K562 (cell line): Measurements from ENCODE around the gene MVD. TPM values are rescaled to one million over a fixed set of nuclear protein-coding genes. Genes with fewer than 3 reads are reported as not detected.
A peak's percentile ranks its signal among the peaks of the same experiment; 100 is the strongest.

Source experiments
- ATAC-seq: fragments of 200-7000 bp; cut with Tn5 transposase; 3 replicates; pipeline ENCODE4 v1.9.1; 2020; ENCODE audit warnings: moderate library complexity
- BruUV-seq: library from RNA; stranded (reverse); fragments of 400-500 nt; replicated peaks from 2 replicates; lab custom pipeline; 2021; lab: Mats Ljungman, UMichigan
- CTCF ChIA-PET: fragments of 300-600 bp; formaldehyde crosslinking; extraction: SDS; loops from one replicate; lab custom pipeline; 2021; ENCODE audit warnings: low intra/inter-chr PET ratio; lab: Yijun Ruan, JAX
- POLR2A ChIA-PET: fragments of 300-600, 350-650 bp; sonication (Branson Sonifier 250); formaldehyde crosslinking; extraction: SDS; loops from one replicate; lab custom pipeline; 2021; ENCODE audit warnings: antibody characterized with exemption, inconsistent platforms; lab: Yijun Ruan, JAX
- DNase-seq, 4 experiments: peaks; one replicate each; pipeline versions ENCODE4 v3.0.0 to v3.0.0-alpha.2; 2011 to 2018; ENCODE audit warnings: low spot score in 3 of 4, mixed read lengths in 3 of 4; ENCODE audit errors: extremely low read depth in 1 of 4
- FAIRE-seq: peaks from 2 replicates; lab custom pipeline; 2011; peaks lifted over from hg19 to GRCh38; lab: Jason Lieb, UNC
- H2AFZ ChIP-seq: 2 replicates; pipeline ENCODE4 v1.6.0; 2011; ENCODE audit warnings: low read depth, low read length, control low read depth, inconsistent platforms
- H3K27ac ChIP-seq: fragments of 200-600 bp; 3 replicates; pipeline ENCODE4 v1.8.0; 2011; ENCODE audit warnings: low read depth, mild to moderate bottlenecking, control low read depth, inconsistent platforms, low read length, moderate library complexity, mixed read lengths; ENCODE audit errors: extremely low read depth
- H3K27me3 ChIP-seq, 2 experiments: fragments of 300-600 bp in 1 of 2; 2 replicates in 1 of 2; 3 replicates in 1 of 2; pipeline versions ENCODE4 v1.6.0 to v1.8.0; 2011; ENCODE audit warnings: inconsistent platforms in 2 of 2, low read length in 2 of 2, mild to moderate bottlenecking in 1 of 2, mixed read lengths in 1 of 2, moderate library complexity in 1 of 2; ENCODE audit not compliant: control insufficient read depth in 2 of 2, insufficient read depth in 2 of 2
- H3K36me3 ChIP-seq: fragments of 300-600 bp; 3 replicates; pipeline ENCODE4 v1.8.0; 2011; ENCODE audit warnings: mild to moderate bottlenecking, low read length, inconsistent platforms; ENCODE audit not compliant: control insufficient read depth, insufficient read depth
- H3K4me1 ChIP-seq, 2 experiments: fragments of 200-600 bp in 1 of 2; replicated peaks in 1 of 2; 2 replicates in 1 of 2; 3 replicates in 1 of 2; pipeline versions ENCODE4 v1.5.1 to v1.8.0; 2011; ENCODE audit warnings: inconsistent platforms in 2 of 2, low read length in 2 of 2, mild to moderate bottlenecking in 1 of 2, mixed read lengths in 1 of 2, moderate library complexity in 1 of 2; ENCODE audit not compliant: control insufficient read depth in 2 of 2, insufficient read depth in 2 of 2
- H3K4me2 ChIP-seq: 2 replicates; pipeline ENCODE4 v1.6.1; 2011; ENCODE audit warnings: low read length, control low read depth, inconsistent platforms, mixed read lengths; ENCODE audit not compliant: insufficient read depth
- H3K4me3 ChIP-seq: fragments of 200-600 bp; sonication (generic), shearing (Covaris generic); 2 replicates; pipeline ENCODE4 v1.5.1; 2016; ENCODE audit warnings: control low read depth, inconsistent platforms
- H3K79me2 ChIP-seq: fragments of 200-600 bp; 3 replicates; pipeline ENCODE4 v1.8.0; 2011; ENCODE audit warnings: low read length, inconsistent platforms; ENCODE audit not compliant: control insufficient read depth, insufficient read depth
- H3K9ac ChIP-seq, 2 experiments: 2 replicates each; pipeline versions ENCODE4 v1.6.0 to v1.6.1; 2011; ENCODE audit warnings: low read depth in 2 of 2, low read length in 2 of 2, control low read depth in 1 of 2, inconsistent platforms in 1 of 2, mild to moderate bottlenecking in 1 of 2, mixed read lengths in 1 of 2; ENCODE audit not compliant: insufficient read depth in 1 of 2
- H3K9me1 ChIP-seq: one replicate; pipeline ENCODE4 v1.6.0; 2011; ENCODE audit warnings: inconsistent platforms, mild to moderate bottlenecking, low read length, moderate library complexity; ENCODE audit not compliant: control insufficient read depth, insufficient read depth
- H3K9me3 ChIP-seq: replicated peaks from 2 replicates; pipeline ENCODE4 v1.5.1; 2011; ENCODE audit warnings: low read depth, low read length, inconsistent platforms; ENCODE audit not compliant: control insufficient read depth, insufficient read depth
- H4K20me1 ChIP-seq: replicated peaks from 2 replicates; pipeline ENCODE4 v1.6.1; 2011; ENCODE audit warnings: low read length, inconsistent platforms, mixed read lengths; ENCODE audit not compliant: control insufficient read depth, insufficient read depth
- CREB3L1 ChIP-seq: fragments of 450-650 bp; IDR thresholded peaks from 2 replicates; pipeline ENCODE4 v1.6.1; 2014; ENCODE audit warnings: low read depth, mild to moderate bottlenecking, moderate library complexity, borderline replicate concordance
- CTBP1 ChIP-seq: fragments of 450-650 bp; IDR thresholded peaks from 2 replicates; pipeline ENCODE4 v1.6.1; 2016; ENCODE audit warnings: borderline replicate concordance
- FOXK2 ChIP-seq, 2 experiments: fragments of 450-650 bp; IDR thresholded peaks in 1 of 2; conservative IDR thresholded peaks in 1 of 2; 2 replicates each; pipeline ENCODE4 v1.6.1; 2016; ENCODE audit warnings: low read depth in 2 of 2, mild to moderate bottlenecking in 1 of 2
- GATAD2A ChIP-seq: fragments of 450-650 bp; IDR thresholded peaks from 2 replicates; pipeline ENCODE4 v1.6.1; 2017
- KDM2B ChIP-seq: fragments of 250-450 bp; sonication (Bioruptor Pico); IDR thresholded peaks from 2 replicates; pipeline ENCODE4 v1.8.0; 2021; ENCODE audit warnings: mild to moderate bottlenecking, moderate library complexity
- PHF20 ChIP-seq: fragments of 450-650 bp; IDR thresholded peaks from 2 replicates; pipeline ENCODE4 v1.6.1; 2018; ENCODE audit not compliant: partially characterized antibody
- POLR2G ChIP-seq: fragments of 200-400 bp; formaldehyde crosslinking; IDR thresholded peaks from 2 replicates; pipeline ENCODE4 v1.6.1; 2017; ENCODE audit warnings: low read depth, mild to moderate bottlenecking, antibody characterized with exemption, low read length, moderate library complexity
- RB1 ChIP-seq: fragments of 450-650 bp; IDR thresholded peaks from 2 replicates; pipeline ENCODE4 v1.6.1; 2017; ENCODE audit warnings: low read depth, mild to moderate bottlenecking
- RCOR1 ChIP-seq, 2 experiments: IDR thresholded peaks; 2 replicates each; pipeline ENCODE4 v1.6.1; 2012; ENCODE audit warnings: low read depth in 2 of 2, low read length in 2 of 2, borderline replicate concordance in 1 of 2, improper control_type of control experiment in 1 of 2
- SRF ChIP-seq, 2 experiments: fragments of 250-450, 450-650 bp in 1 of 2; sonication (Bioruptor Pico) in 1 of 2; sonication (generic) in 1 of 2; formaldehyde crosslinking; IDR thresholded peaks; 2 replicates each; pipeline versions ENCODE4 v1.5.0 to v1.5.1; 2020 to 2022; ENCODE audit warnings: mild to moderate bottlenecking in 1 of 2, missing genetic modification reagents in 1 of 2
- TAL1 ChIP-seq: fragments of 450-650 bp; IDR thresholded peaks from 2 replicates; pipeline ENCODE4 v1.6.1; 2016; ENCODE audit warnings: mild to moderate bottlenecking
- TFAP4 ChIP-seq: sonication (generic); formaldehyde crosslinking; IDR thresholded peaks from 2 replicates; pipeline ENCODE4 v1.8.0; 2022; ENCODE audit warnings: missing genetic modification reagents, mild to moderate bottlenecking, moderate library complexity, borderline replicate concordance
- ZBTB7A ChIP-seq: IDR thresholded peaks from 2 replicates; pipeline ENCODE4 v1.6.1; 2011; ENCODE audit warnings: low read depth, mild to moderate bottlenecking, low read length, moderate library complexity, borderline replicate concordance; ENCODE audit not compliant: control insufficient read depth
- ZMIZ1 ChIP-seq, 2 experiments: fragments of 150-350 bp in 1 of 2; IDR thresholded peaks; 2 replicates each; pipeline ENCODE4 v1.6.1; 2012 to 2016; ENCODE audit warnings: low read depth in 2 of 2, low read length in 2 of 2, mild to moderate bottlenecking in 1 of 2, moderate library complexity in 1 of 2
- WGBS: fragments of 100-300 bp; shearing (Covaris generic); methylation state at CpG from one replicate; pipeline ENCODE4 v1.1.6; 2016; ENCODE audit warnings: low coverage, mixed read lengths; ENCODE audit not compliant: insufficient coverage; ENCODE audit errors: missing lambda C conversion rate; 5-methylcytosine and 5-hydroxymethylcytosine counted together
- in situ Hi-C: fragments of 300-500 bp; cut with MboI; formaldehyde crosslinking; loops from 4 replicates; pipeline ENCODE4 v1.15.0; 2018; ENCODE audit warnings: inconsistent platforms, mixed read lengths
- intact Hi-C: fragments of 100-400 bp; cut with micrococcal nuclease; formaldehyde crosslinking; loops from 2 replicates; pipeline ENCODE4 v1.14.2; 2022
- polyA plus RNA-seq, 8 experiments: library from polyadenylated mRNA; depleted of rRNA in 4 of 8; stranded (reverse) in 5 of 8; unstranded in 3 of 8; fragments of >200 nt; fragmentation: Nextera tagmentation in 2 of 8; fragmentation: Illumina TruSeq in 1 of 8; extraction: Ambion mirVana in 2 of 8; extraction: Trizol in 1 of 8; gene quantifications; 2 replicates each; pipeline versions ENCODE4 v1.2.1 to v1.2.3, GENCODE V29; 2011 to 2014; ENCODE audit warnings: inconsistent platforms in 1 of 8, missing spikeins in 1 of 8
- total RNA-seq, 7 experiments: library from RNA; depleted of rRNA in 6 of 7; stranded (reverse); fragments of >200 nt in 6 of 7; fragmentation: Illumina TruSeq in 2 of 7; extraction: Trizol in 2 of 7; gene quantifications; 2 replicates each; pipeline versions ENCODE4 v1.2.1 to v1.2.3, GENCODE V29; 2011 to 2021; ENCODE audit warnings: low replicate concordance in 1 of 7

MVD gene
- total and polyA plus RNA-seq, 9 of the 15 experiments (the other 6 are each of a cell fraction or from before 2014, with no cell fraction given) = 12.2 to 141 (median 45.3) TPM

- peaks cover 45 to 80% of the 10 kb centered on the region in 2 experiments for H3K4me1 ChIP-seq
- H3K9me1 ChIP-seq = no peaks in the 10 kb centered on the region
- in situ Hi-C loops (no loop called here), intact Hi-C loops (loop anchor here (5.0 kb wide), 2 partner anchors 61 to 84 kb away; no protein-coding TSS in a partner anchor)
- ATAC-seq (peak; percentile 82), DNase-seq (peak; percentile 98 to 99 (median 99)), FAIRE-seq (peak; percentile 100)
- peak overlapping the region; percentile 40 for H2AFZ ChIP-seq
- no peak overlapping the region; the same call in 1 of the 2 replicates for H3K4me3 ChIP-seq
- peak overlapping the region; percentile 44 for H3K27ac ChIP-seq
- no TSS peak for BruUV-seq
- H3K36me3 ChIP-seq = no peaks in the 10 kb centered on the region
- H4K20me1 ChIP-seq = no peaks in the 10 kb centered on the region; the same call in 1 of the 2 replicates
- no peaks in the 10 kb centered on the region for H3K27me3 ChIP-seq
- ChIA-PET POLR2A (interaction anchor here (1.0 to 2.1 kb wide), 8 partner anchors 13 to 118 kb away, joined by 3 to 9 read pairs (median 6); partner anchors contain the start of gene ZC3H18), CTCF (no interaction called here)
- no peaks in the 10 kb centered on the region for H3K9me3 ChIP-seq
- H3K4me2 ChIP-seq = peak overlapping the region; percentile 74
- H3K9ac ChIP-seq = peak overlapping the region; percentile 47 to 80
- H3K79me2 ChIP-seq = no peaks in the 10 kb centered on the region; the same call in 2 of the 3 replicates
- WGBS = 5% methylated on average over 28 of the region's 28 CpGs
- TF ChIP-seq CTBP1 (peak; percentile 100), PHF20 (peak; percentile 31), TFAP4 (CRISPR knock-in tag) (peak; percentile 92), POLR2G (peak; percentile 45; the same call in 1 of the 2 replicates), RCOR1 (IDR thresholded peaks at IDR 0.05; ENCODE audit: borderline replicate concordance in 1 of 2, low read depth in 2 of 2, low read length in 2 of 2) (peak; percentile 69 to 95; a peak in 3 of 4 replicates), FOXK2 (conservative IDR thresholded peaks at IDR 0.05 in 1 of 2, IDR thresholded peaks at IDR 0.05 in 1 of 2; ENCODE audit: low read depth in 2 of 2) (peak; percentile 40 to 49; a peak in 1 of 4 replicates), ZBTB7A (peak; percentile 100), SRF (CRISPR knock-in tag; IDR thresholded peaks at IDR 0.05) (0 out of 4 replicates have a peak, but pooled peaks of 1 of the 2 experiments have one; percentile 34), CREB3L1 (0 out of 2 replicates have a peak, but pooled peaks have one; percentile 14), GATAD2A (peak; percentile 72), ZMIZ1 (IDR thresholded peaks at IDR 0.05; ENCODE audit: low read depth in 2 of 2, low read length in 2 of 2) (peak in 1 of 2 experiments; percentile 86; a peak in 2 of 4 replicates), KDM2B (CRISPR knock-in tag) (peak; percentile 25; the same call in 1 of the 2 replicates), RB1 (peak; percentile 64), TAL1 (peak; percentile 94)
Measured at GRCh38 chr16:88688013-88688778, 25.3 kb upstream of the MVD start.
